ELF-1 (cell line): ENCODE data around the gene KAT2A.
A peak's percentile ranks its signal among the peaks of the same experiment; 100 is the strongest.
"Not testable (repeated sequence)": the region's sequence is repeated elsewhere in the genome, so short reads cannot be mapped to it uniquely, and the experiment has no call there.

Source experiments
- DNase-seq: peaks from one replicate; pipeline ENCODE4 v3.0.0-alpha.2; 2016; ENCODE audit warnings: low read depth, low spot score

KAT2A gene

GRCh38 chr17:42120770-42121769 lies at the start of gene KAT2A:
Gene KAT2A (minus strand): TSS chr17:42121367. CDS start chr17:42121304, 63 bp downstream.
- peak; percentile 89 for DNase-seq

- no peak for DNase-seq
Observed at GRCh38 chr17:42169351-42169750, 48.2 kb upstream of the KAT2A start.

GRCh38 chr17:42167807-42168206 lies 46.6 kb upstream of the KAT2A start:
- no peak for DNase-seq

DNA sequence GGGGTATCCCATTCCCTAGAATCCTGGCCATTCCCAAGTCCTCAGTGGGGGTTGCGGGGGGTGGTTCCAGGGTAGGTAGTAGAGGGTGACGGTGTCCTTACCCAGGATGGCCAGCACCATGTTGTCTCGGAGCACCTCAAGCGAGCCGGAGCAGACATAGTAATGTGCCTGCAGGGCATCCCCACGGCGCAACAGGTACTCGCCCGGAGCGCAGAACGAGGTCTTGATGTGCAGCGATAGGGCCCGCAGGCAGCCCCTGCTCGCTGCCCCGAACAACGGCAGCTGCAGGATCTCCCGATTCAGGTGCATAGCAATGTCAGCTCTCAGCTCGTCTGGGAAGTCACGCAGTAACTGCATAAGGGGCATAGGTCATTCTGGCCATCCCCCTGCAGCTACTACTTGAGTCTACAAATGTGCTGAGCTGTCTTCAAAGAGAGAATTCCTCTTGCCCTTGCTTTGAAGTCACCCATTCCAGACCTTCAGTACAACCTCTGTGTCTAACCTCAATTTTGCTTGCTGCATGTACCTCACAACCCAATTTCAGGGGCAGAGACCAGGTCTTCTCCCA lies 45.1 kb upstream of the KAT2A start:
- DNase-seq: no peak

- DNase-seq: no peak
Observed at GRCh38 chr17:42165751-42166150, 44.6 kb upstream of the KAT2A start.

- DNase-seq: no peak
Observed at GRCh38 chr17:42163696-42164407, 42.7 kb upstream of the KAT2A start.

DNA sequence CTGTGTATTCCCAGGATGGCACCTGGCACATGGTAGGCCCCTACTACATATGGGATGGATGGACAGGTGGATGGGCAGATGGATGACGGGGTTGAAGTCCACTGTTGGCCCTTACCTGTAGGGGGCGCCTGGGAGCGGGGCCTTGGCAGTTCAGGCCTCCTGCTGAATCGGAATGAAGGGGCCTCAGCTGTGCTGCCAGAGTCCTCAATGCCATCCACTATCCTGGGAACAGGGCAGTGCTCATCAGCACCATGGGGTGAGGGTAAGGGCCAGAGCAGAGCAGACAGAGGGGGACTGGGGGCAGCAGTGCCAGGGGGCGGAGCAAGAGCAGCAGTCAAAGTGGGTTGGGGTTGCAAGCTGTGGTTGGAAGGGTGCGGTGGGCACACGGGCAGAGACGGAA lies 41.9 kb upstream of the KAT2A start:
- DNase-seq: peak; percentile 72

DNA sequence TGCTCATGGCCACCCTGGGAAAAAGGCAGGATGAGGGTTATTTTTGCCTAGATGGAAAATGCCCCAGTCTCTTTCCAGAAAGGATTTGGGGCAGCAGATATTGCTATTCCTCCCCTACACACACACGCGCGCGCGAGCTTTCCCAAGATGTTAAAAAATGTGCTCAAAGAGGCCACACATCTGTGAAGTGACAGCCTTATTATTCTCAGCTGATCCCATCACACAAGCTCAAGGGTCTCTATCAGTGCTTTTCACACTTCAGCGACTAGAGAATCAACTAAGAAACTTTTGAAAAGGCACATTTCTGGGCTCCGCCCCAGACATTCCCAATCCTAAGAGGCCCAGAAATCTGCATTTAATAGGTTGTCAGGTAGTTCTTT lies 39.4 kb upstream of the KAT2A start:
- no peak for DNase-seq

DNA sequence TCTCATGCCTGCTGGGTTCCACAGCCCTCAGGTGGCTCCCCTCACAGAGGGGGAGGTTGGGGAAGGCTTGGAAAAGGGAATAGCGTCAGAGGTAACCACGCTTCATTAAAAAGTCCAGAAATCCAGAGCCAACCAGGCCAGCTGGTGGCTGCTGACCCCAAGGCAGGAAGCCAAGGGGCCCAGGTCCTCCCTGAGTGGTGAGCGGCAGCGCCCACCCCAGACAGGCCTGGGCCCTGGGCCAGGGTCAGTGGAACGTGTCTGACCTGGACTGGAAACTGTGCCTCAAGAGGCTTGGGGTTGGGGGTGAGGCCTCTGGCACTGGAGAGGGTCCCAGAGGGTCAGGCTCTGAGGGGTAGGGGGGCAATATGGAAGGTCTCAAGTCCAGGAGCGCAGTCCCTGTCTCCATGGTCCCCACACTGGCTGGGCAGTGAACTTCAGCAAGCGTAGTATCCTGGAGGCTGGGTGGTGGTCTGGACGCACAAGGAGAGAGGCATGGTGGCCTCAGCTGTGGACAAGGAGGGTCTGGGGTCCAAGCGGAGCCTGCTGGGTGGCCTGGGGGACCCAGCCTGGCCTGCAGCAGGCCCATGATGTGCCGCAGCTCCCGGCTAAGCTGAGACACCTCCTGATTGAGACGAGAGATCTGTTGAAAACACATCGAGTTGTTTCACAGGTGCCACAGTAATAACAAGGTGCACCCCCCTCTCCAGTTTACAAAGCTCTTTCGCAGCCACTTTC lies 38.8 kb upstream of the KAT2A start:
- DNase-seq: no peak

DNA sequence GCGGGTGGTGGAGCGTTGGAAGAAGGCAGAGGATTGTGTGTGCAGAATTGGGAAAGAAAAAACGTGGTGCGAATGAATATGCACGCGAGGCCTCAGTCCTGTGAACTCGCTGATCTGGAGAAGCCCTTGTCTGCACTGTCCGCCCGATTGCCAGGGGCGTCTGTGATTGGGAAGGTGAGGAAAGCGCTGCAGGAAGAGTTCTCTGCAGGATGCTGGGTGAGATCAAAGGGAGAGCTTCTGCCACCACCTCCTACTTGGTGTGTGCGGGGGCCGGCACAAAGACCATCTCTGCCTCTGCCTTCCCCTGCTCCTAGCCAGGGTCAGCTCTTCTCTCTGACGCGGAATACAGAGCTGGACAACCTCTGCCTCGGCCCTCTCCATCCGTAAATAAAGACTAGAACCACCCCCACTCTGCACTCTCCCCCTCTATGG lies 34.5 kb upstream of the KAT2A start:
- peak; percentile 88 for DNase-seq

DNA sequence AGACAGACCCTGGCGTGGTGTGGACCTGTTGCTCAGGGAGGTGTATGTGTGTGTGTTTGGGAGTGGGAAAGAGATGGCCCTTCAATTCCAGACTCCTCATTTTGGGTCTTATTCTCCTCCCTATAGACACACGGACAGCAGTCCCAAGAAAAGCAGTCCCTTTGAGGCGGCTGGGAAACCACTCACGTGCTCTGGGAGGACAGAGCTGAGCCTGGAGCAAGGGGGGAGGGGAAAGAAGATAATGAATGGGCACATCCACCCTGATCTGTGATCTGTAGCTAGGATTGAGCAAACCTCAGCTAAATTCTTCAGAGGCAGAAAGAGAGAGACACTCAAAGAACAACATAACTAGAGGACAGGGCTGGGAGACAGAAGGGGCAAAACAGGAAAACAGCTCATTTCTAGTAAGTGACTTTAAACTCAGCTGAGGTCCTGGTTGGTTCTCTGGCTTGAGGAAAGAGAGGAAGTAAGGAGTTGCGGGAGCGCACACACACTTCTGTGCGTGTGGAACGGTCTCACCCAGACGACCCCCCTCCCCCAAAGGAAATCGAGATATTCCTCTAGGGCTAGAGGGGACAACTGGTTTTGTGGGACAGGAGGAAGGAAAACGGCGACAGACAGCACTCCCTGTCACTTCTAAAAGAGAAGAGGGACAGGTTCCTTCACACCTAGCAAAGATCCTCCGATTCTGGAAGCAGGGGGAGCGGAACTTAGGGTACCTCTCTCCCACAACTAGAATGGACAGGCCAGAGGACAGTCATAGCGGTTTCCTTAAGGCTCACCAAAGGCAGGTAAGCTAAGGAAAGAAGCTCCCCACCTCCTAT lies 33.0 kb upstream of the KAT2A start:
- DNase-seq: peak; percentile 81

- no peak for DNase-seq
Observed at GRCh38 chr17:42146911-42147607, 25.9 kb upstream of the KAT2A start.

GRCh38 chr17:42143138-42143537 lies 22.0 kb upstream of the KAT2A start:
- not testable (repeated sequence) for DNase-seq

DNA sequence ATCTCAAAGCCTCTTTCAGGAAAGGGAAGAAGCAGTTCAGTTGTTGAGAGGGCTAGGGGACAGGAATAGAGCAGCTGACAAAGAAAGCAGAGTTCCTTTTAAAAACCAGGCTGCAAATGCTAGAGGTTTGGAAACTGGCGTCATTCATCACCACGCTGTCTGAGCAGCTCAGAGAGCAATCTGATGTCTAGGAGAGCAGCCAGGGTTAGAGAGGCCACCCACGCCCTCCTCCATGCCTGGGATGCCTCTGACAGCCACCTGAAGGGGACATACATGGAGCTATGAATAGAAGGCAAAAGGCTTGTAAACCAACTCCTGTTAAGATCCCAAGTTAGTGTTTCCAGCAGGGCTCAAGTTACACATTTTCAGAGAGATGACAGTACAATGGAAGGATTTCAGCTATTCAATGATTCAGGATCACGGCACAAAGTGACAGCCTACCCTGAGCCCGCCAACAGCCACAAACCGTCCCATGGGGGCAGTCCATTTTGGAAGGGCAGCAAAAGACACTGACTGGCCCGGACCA lies 21.3 kb upstream of the KAT2A start:
- DNase-seq: no peak

DNA sequence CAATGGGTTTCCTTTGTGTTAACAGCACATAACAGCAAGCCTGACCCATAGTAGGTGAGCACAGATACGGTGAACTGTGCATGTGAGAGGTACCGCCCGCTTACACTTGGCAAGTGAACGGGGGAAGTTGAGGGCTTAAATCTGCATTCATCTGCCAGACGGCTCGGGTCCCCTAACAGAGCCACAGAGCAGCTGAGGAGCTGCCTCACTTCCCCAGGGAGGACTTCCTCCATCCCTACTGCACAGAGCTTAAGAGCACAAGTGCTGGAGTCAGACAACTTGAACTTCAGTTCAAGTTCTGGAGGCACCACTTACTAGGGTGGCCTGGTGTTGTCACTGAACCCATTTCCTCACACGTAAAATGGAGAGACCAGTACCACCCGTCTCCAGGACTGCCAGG lies 20.2 kb upstream of the KAT2A start:
- DNase-seq: no peak

GRCh38 chr17:42140690-42141089 lies 19.5 kb upstream of the KAT2A start:
- not testable (repeated sequence) for DNase-seq

DNA sequence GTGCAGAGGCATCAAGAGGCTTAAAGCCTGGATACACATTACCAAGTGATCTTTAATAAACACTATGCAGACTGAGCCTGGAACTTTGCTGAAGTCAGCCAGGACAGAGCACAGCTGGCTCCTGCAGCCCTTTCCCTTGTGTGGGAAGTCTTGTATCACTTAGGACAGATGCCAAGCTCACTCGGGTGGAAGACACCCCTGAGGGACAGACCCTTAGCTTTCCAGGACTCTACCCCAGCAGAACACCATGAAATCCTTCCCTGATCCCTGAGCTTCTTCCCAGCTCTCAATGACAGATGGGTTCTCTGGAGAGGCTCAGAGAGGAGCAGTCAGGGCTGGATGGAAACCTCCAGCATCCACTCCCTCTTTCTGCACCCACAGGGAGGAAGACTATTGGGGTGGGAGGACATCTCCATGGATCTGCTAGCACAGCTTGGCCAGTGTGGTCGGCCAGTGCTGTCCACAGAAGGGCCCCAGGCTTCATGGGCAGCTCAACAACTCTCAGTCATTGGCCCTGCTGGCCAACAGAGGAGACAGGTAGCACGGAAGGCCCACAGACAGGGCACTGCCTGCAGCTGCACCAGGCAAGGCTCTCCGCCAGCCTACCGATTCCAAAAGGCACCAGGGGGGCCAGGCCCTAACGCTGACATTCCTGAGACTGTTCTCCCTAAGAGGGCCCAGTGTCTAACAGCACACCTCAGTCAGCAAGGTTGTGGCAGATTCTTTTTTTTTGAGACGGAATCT lies 17.8 kb upstream of the KAT2A start:
- DNase-seq: no peak

DNA sequence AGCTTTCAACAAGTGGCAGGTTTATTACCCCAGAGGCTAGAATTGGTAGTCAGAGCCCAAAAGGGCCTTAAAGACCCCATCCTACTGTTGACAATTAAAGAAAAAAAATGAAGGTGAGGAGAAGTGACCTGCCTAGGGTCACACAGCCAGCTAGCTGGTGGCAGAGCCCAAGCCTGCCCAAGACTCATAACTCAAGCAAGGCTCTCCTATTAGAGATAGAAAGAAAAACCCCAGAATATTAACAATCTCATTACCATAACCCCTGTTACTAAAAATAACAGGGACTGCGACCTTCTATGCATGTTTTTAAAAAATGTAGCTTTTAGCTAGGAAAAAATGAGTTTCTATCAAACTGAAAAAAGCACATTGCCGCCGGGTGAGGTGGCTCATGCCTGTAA lies 15.5 kb upstream of the KAT2A start:
- DNase-seq: no peak
